Transverse colon (tissue), 4 donors: ENCODE results near the gene WSB2. TPM values are rescaled to one million over a fixed set of nuclear protein-coding genes. Genes with fewer than 3 reads are reported as not detected.

Experiments
- DNase-seq: peaks from one replicate; pipeline ENCODE4 v3.0.0-alpha.2; 2019
- H3K27ac ChIP-seq, 4 donors: fragments of 200-600 bp; sonication (generic); 2 replicates each; pipeline ENCODE4 v1.5.1; 2016 to 2018; ENCODE audit warnings: inconsistent platforms in 4 of 4
- H3K27me3 ChIP-seq: fragments of 200-600 bp; sonication (generic); 2 replicates; pipeline ENCODE4 v1.5.1; 2017; ENCODE audit warnings: inconsistent platforms
- H3K36me3 ChIP-seq, 4 donors: fragments of 200-600 bp; sonication (generic); 2 replicates each; pipeline ENCODE4 v1.5.1; 2017 to 2019; ENCODE audit warnings: inconsistent platforms in 4 of 4
- H3K4me1 ChIP-seq, 4 donors: fragments of 200-600 bp; sonication (generic); 2 replicates each; pipeline ENCODE4 v1.5.1; 2017 to 2020; ENCODE audit warnings: inconsistent platforms in 4 of 4
- H3K4me3 ChIP-seq, 4 donors: fragments of 200-600 bp; sonication (generic); 1 replicate in 1 of 4; 2 replicates in 3 of 4; pipeline versions ENCODE4 v1.5.1 to v1.6.1; 2017 to 2019; ENCODE audit warnings: inconsistent platforms in 4 of 4
- H3K9me3 ChIP-seq, 2 donors: fragments of 200-600 bp; sonication (generic); 2 replicates each; pipeline ENCODE4 v1.5.1; 2017 to 2019; ENCODE audit warnings: inconsistent platforms in 2 of 2
- EP300 ChIP-seq: sonication (generic); formaldehyde crosslinking; IDR thresholded peaks from one replicate; pipeline ENCODE4 v1.6.1; 2017; ENCODE audit warnings: antibody characterized with exemption, low read depth
- POLR2A ChIP-seq: fragments of 450-650 bp; IDR thresholded peaks from one replicate; pipeline ENCODE4 v1.6.1; 2016; ENCODE audit warnings: antibody characterized with exemption, mild to moderate bottlenecking, moderate library complexity
- POLR2AphosphoS5 ChIP-seq, 3 donors: sonication (generic); formaldehyde crosslinking; IDR thresholded peaks; one replicate each; pipeline ENCODE4 v1.6.1; 2016; ENCODE audit warnings: antibody characterized with exemption in 3 of 3
- WGBS, 2 donors: methylation state at CpG; one replicate each; pipeline ENCODE4 v1.1.5; 2018; ENCODE audit warnings: low coverage in 1 of 2; 5-methylcytosine and 5-hydroxymethylcytosine counted together
- in situ Hi-C, 4 donors: fragments of 200-750 bp; cut with MboI; loops; one replicate each; pipeline versions ENCODE4 v1.15.0 to v1.15.1; 2017; ENCODE audit warnings: low sequenced_read_pairs in 3 of 4, low pct_ligation_motif_present in 1 of 4, low pct_unique_long_range_greater_than_20kb in 1 of 4
- intact Hi-C: fragments of 100-400 bp; cut with DNase I; formaldehyde crosslinking; loops from one replicate; pipeline ENCODE4 v1.15.1; 2023; ENCODE audit warnings: low total_unique reads
- total RNA-seq, 4 donors: library from RNA; depleted of rRNA; stranded (reverse); fragments of >200 nt; gene quantifications; one replicate each; pipeline ENCODE4 v1.1.0, GENCODE V29; 2016
- TF ChIP-seq, protein P1 (sequence below), 5 experiments: fragments of 200-600 bp in 3 of 5; fragments of 450-650 bp in 2 of 5; sonication (generic) in 3 of 5; IDR thresholded peaks; 1 replicate in 2 of 5; 2 replicates in 3 of 5; pipeline ENCODE4 v1.5.1; 2016 to 2017; ENCODE audit warnings: antibody characterized with exemption in 5 of 5, inconsistent platforms in 3 of 5, mild to moderate bottlenecking in 2 of 5, moderate library complexity in 1 of 5

Gene WSB2
- total RNA-seq, 4 donors from 2014 or later: 110 to 193 (median 130) TPM

DNA sequence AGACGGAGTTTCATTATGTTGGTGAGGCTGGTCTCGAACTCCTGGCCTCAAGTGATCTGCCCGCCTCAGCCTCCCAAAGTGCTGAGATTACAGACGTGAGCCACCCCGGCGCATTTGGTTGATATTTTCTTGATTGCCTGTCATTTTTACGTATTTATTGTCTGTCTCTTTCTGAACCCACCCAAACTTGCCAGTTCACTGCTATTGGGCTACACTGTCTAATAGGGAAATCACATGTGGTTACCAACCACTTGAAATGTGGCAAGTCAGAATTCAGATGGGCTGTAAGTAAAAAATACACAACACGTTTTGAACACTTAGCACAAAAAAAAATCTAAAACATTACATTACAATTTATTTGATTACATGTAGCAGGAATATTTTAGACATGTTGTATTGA is 2.1 kb downstream of the WSB2 start:
- H3K36me3 ChIP-seq: no peaks in the 10 kb centered on the region
- in situ Hi-C loops (no loop called here), intact Hi-C loops (no loop called here)
- H3K27ac ChIP-seq: peak overlapping the region; percentile 97 to 99 (median 98)
- no peaks in the 10 kb centered on the region for H3K9me3 ChIP-seq
- no peak for DNase-seq
- TF ChIP-seq POLR2A (no peak), POLR2AphosphoS5 (IDR thresholded peaks at IDR 0.05) (no peak), EP300 (no peak)
- TF ChIP-seq, protein P1, sequence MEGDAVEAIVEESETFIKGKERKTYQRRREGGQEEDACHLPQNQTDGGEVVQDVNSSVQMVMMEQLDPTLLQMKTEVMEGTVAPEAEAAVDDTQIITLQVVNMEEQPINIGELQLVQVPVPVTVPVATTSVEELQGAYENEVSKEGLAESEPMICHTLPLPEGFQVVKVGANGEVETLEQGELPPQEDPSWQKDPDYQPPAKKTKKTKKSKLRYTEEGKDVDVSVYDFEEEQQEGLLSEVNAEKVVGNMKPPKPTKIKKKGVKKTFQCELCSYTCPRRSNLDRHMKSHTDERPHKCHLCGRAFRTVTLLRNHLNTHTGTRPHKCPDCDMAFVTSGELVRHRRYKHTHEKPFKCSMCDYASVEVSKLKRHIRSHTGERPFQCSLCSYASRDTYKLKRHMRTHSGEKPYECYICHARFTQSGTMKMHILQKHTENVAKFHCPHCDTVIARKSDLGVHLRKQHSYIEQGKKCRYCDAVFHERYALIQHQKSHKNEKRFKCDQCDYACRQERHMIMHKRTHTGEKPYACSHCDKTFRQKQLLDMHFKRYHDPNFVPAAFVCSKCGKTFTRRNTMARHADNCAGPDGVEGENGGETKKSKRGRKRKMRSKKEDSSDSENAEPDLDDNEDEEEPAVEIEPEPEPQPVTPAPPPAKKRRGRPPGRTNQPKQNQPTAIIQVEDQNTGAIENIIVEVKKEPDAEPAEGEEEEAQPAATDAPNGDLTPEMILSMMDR (IDR thresholded peaks at IDR 0.05): no peak
- H3K4me3 ChIP-seq: no peak overlapping the region
- peaks cover 4 to 61% (median 35%) of the 10 kb centered on the region in 4 donors for H3K4me1 ChIP-seq
- H3K27me3 ChIP-seq: no peaks in the 10 kb centered on the region
- WGBS, 2 donors: 75 to 92% methylated on average over 2 to 8 of the region's 8 CpGs

DNA sequence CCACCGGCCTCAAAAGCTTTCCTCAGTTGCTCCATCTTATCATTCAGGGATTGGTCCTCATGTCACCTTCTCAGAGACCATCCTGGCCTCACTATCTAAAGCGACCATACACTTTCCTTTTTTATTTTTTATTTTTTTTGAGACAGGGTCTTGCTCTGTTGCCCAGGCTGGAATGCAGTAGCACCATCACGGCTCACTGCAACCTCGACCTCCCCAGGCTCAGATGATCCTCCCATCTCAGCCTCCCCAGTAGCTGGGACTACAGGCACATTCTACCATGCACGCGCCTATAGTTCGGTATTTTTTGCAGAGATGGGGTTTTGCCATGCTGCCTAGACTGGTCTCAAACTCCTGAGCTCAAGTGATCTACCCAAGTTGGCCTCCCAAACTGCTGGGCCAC is 2.8 kb downstream of the WSB2 start:
- WGBS, 2 donors: 96 to 98% methylated on average over 7 of the region's 7 CpGs

DNA sequence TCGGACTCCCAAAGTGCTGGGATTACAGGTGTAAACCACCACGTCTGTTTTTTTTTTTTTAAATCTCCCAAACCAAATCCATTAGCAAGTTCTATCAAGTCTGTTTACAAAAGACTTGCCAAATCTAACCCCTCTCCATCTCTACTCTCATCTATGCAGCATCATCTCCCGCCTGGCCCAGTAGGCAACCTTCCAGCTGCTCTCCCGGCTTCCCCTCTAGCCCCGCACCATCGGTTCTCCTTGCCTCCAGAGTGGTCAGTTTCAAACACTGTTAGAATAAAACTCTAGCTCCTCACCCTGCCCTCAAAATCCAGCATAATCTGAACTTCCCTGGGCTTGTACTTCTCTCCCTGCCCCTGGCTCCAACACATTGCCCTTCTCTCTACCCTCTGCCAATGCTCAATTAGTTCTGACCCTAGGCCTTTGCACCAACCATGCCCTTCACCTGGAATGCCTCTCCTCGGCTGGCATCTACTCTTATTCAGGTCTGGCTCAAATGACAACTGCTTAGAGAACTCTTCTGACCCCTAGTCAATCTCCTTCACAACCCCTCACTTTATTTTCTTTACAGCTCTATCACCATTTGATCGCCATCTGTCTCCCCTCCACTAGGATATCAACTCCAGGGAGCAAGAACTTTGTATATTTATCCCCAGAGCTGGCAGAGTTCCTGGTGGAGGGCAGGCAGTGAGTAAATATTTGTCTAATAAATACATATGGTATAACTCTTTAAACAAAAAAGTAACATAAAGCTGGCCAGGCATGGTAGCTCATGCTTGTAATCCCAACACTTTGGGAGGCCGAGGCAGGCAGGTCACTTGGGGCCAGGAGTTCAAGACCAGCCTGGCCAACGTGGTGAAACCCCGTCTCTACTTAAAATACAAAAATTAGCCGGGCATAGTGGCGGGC is 4.9 kb downstream of the WSB2 start:
- Histone ChIP-seq H3K27me3 (no peaks in the 10 kb centered on the region), H3K4me3 (no peak overlapping the region), H3K36me3 (peaks cover 0 to 6% (median 0%) of the 10 kb centered on the region in 4 donors), H3K9me3 (no peaks in the 10 kb centered on the region), H3K27ac (peak overlapping the region; percentile 35 to 62 (median 58)), H3K4me1 (peaks cover 21 to 73% (median 43%) of the 10 kb centered on the region in 4 donors)
- TF ChIP-seq POLR2A (no peak), EP300 (no peak), POLR2AphosphoS5 (IDR thresholded peaks at IDR 0.05) (no peak)
- TF ChIP-seq, protein P1 (IDR thresholded peaks at IDR 0.05): no peak
- in situ Hi-C loops (no loop called here), intact Hi-C loops (no loop called here)
- no peak for DNase-seq
- WGBS, 2 donors: 63 to 66% methylated on average over 8 to 13 of the region's 13 CpGs

More for the DNA sequence above, 2.8 kb downstream of the WSB2 start:
- in situ Hi-C loops: no loop called here
- Histone ChIP-seq H3K4me1 (peaks cover 11 to 61% (median 34%) of the 10 kb centered on the region in 4 donors), H3K27ac (no peak overlapping the region), H3K27me3 (no peaks in the 10 kb centered on the region), H3K9me3 (no peaks in the 10 kb centered on the region), H3K36me3 (no peaks in the 10 kb centered on the region), H3K4me3 (no peak overlapping the region)
- no peak for DNase-seq
- intact Hi-C loops: no loop called here
- TF ChIP-seq POLR2AphosphoS5 (IDR thresholded peaks at IDR 0.05): no peak
- TF ChIP-seq EP300: no peak
- TF ChIP-seq, protein P1 (IDR thresholded peaks at IDR 0.05): no peak
- no peak for TF ChIP-seq POLR2A

DNA sequence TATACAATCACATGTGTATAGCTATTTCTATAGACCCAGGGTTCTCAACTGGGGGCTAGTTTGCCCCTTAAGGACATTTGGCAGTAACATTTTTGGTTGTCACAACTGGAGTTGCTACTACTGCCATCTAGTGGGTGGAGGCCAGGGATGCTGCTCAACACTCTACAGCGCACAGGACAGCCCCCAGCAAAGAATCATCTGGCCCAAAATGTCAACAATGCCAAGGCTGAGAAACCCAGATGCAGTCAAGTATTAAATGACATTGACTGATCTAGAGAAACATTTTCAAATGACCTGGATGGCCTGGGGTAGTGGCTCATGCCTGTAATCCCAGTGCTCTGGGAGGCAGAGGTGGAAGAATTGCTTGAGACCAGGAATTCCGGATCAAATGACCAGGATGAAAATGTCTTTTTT is 5.8 kb downstream of the WSB2 start:
- peaks cover 0 to 15% (median 3%) of the 10 kb centered on the region in 4 donors for H3K36me3 ChIP-seq
- no peak for TF ChIP-seq EP300
- TF ChIP-seq, protein P1 (IDR thresholded peaks at IDR 0.05): peak; percentile 51 to 64 (median 56)
- no peaks in the 10 kb centered on the region for H3K27me3 ChIP-seq
- peak overlapping the region in 2 of 4 donors; percentile 82 to 86 for H3K27ac ChIP-seq
- in situ Hi-C loops: no loop called here
- peaks cover 21 to 73% (median 43%) of the 10 kb centered on the region in 4 donors for H3K4me1 ChIP-seq
- intact Hi-C loops: no loop called here
- no peaks in the 10 kb centered on the region for H3K9me3 ChIP-seq
- H3K4me3 ChIP-seq: no peak overlapping the region
- WGBS, 2 donors: 59 to 90% methylated on average over 1 to 2 of the region's 2 CpGs
- DNase-seq: peak; percentile 54
